22Rv1 (cell line): ENCODE measurements around the gene MTREX.
A peak's percentile ranks its signal among the peaks of the same experiment; 100 is the strongest.

Experiments used
- H3K27ac ChIP-seq: fragments of 450-650 bp; 2 replicates; pipeline ENCODE4 v1.5.1; 2017
- CTCF ChIP-seq: fragments of 450-650 bp; IDR thresholded peaks from 2 replicates; pipeline ENCODE4 v1.5.1; 2017; ENCODE audit warnings: mild to moderate bottlenecking
- ZFX ChIP-seq: fragments of 450-650 bp; IDR thresholded peaks from 2 replicates; pipeline ENCODE4 v1.6.1; 2017; ENCODE audit warnings: antibody characterized with exemption, borderline replicate concordance

MTREX gene

GRCh38 chr5:55438998-55439397, 131.2 kb downstream of the MTREX start:
- peak overlapping the region; percentile 59 for H3K27ac ChIP-seq
- TF ChIP-seq ZFX (no peak), CTCF (no peak)

- no peak overlapping the region for H3K27ac ChIP-seq
- no peak for TF ChIP-seq ZFX
- TF ChIP-seq CTCF = no peak
These were observed 132.4 kb downstream of the MTREX start for GRCh38 chr5:55440188-55440646.

- H3K27ac ChIP-seq = no peak overlapping the region
- no peak for TF ChIP-seq ZFX
- TF ChIP-seq CTCF = no peak
These were observed 133.4 kb downstream of the MTREX start for GRCh38 chr5:55441107-55441771.

- TF ChIP-seq CTCF (no peak), ZFX (no peak)
- H3K27ac ChIP-seq = no peak overlapping the region
These were observed 134.2 kb downstream of the MTREX start for GRCh38 chr5:55441954-55442353.

- H3K27ac ChIP-seq = no peak overlapping the region
- TF ChIP-seq ZFX = no peak
- no peak for TF ChIP-seq CTCF
These were observed 138.0 kb downstream of the MTREX start for GRCh38 chr5:55445791-55446190.

GRCh38 chr5:55446640-55447351, 139.0 kb downstream of the MTREX start:
- no peak for TF ChIP-seq ZFX
- no peak for TF ChIP-seq CTCF
- H3K27ac ChIP-seq = no peak overlapping the region
